Activated CD8-positive, alpha-beta T cell treated with anti-CD3 and anti-CD28 coated beads, Interleukin-2, amount 10 ng/mL, durations not matched to agents 7 days and 5 days (primary cell): ENCODE data around the gene BLTP1. TPM values are rescaled to one million over a fixed set of nuclear protein-coding genes. Genes with fewer than 3 reads are reported as not detected.

ENCODE experiments used
- ATAC-seq: fragments of 150-1000 bp; cut with Tn5 transposase; one replicate; pipeline ENCODE4 v1.10.0; 2021; ENCODE audit warnings: moderate library complexity
- CTCF ChIA-PET: fragments of 350-600 bp; sonication (Branson Sonifier 250); formaldehyde crosslinking; loops from one replicate; lab custom pipeline; 2021; ENCODE audit warnings: antibody characterized with exemption; lab: Charles Lee
- POLR2A ChIA-PET: fragments of 350-600 bp; sonication (Branson Sonifier 250); formaldehyde crosslinking; loops from one replicate; lab custom pipeline; 2021; ENCODE audit warnings: antibody characterized with exemption; lab: Charles Lee
- DNase-seq: peaks from one replicate; pipeline ENCODE4 v3.0.0-alpha.2; 2020
- H3K27ac Mint-ChIP-seq: one replicate; pipeline ENCODE4 v1.8.0; 2021; ENCODE audit warnings: mild to moderate bottlenecking, mixed read lengths
- H3K27me3 Mint-ChIP-seq: one replicate; pipeline ENCODE4 v1.8.0; 2021; ENCODE audit warnings: low read depth, mixed read lengths
- H3K36me3 Mint-ChIP-seq: one replicate; pipeline ENCODE4 v1.8.0; 2021; ENCODE audit warnings: low read depth, mixed read lengths
- H3K4me1 Mint-ChIP-seq: one replicate; pipeline ENCODE4 v1.8.0; 2021; ENCODE audit warnings: low read depth, mixed read lengths
- H3K4me3 Mint-ChIP-seq: one replicate; pipeline ENCODE4 v1.8.0; 2021; ENCODE audit warnings: mild to moderate bottlenecking, mixed read lengths
- H3K9me3 Mint-ChIP-seq: one replicate; pipeline ENCODE4 v1.8.0; 2022; ENCODE audit warnings: mixed read lengths; ENCODE audit not compliant: insufficient read depth
- total RNA-seq, 2 experiments: library from RNA; stranded (reverse); gene quantifications; one replicate each; pipeline ENCODE4 v1.2.3, GENCODE V29; 2021

The BLTP1 gene
- total RNA-seq, 2 experiments from 2014 or later = 34.0 to 35.4 TPM

- Mint-ChIP-seq H3K27me3 (no peaks in the 10 kb centered on the region), H3K4me1 (peaks cover 44% of the 10 kb centered on the region), H3K4me3 (peak overlapping the region; percentile 15), H3K36me3 (peaks cover 33% of the 10 kb centered on the region), H3K27ac (peak overlapping the region; percentile 84), H3K9me3 (peaks cover 27% of the 10 kb centered on the region)
- DNase-seq = peak; percentile 33
- ChIA-PET CTCF (interaction anchor here (0.9 to 2.1 kb wide), 5 partner anchors 14 to 57 kb away, joined by 4 to 7 read pairs (median 4); partner anchors contain the start of gene BLTP1), POLR2A (interaction anchor here (1.1 to 2.0 kb wide), 2 partner anchors 14 to 21 kb away, joined by 3 to 7 read pairs; partner anchors contain the start of gene BLTP1)
- ATAC-seq = peak; percentile 83
These were observed 20.5 kb upstream of the BLTP1 start for GRCh38 chr4:122131562-122132157.

GRCh38 chr4:122132891-122133290 lies 19.2 kb upstream of the BLTP1 start:
- Mint-ChIP-seq H3K27ac (no peak overlapping the region), H3K4me3 (no peak overlapping the region), H3K36me3 (peaks cover 32% of the 10 kb centered on the region), H3K9me3 (peaks cover 26% of the 10 kb centered on the region), H3K27me3 (no peaks in the 10 kb centered on the region), H3K4me1 (peaks cover 44% of the 10 kb centered on the region)
- CTCF ChIA-PET = interaction anchor here (0.6 to 0.8 kb wide), 2 partner anchors 445 kb away, joined by 3 read pairs; no protein-coding TSS in a partner anchor
- ATAC-seq = no peak
- DNase-seq = no peak
- POLR2A ChIA-PET = no interaction called here

DNA sequence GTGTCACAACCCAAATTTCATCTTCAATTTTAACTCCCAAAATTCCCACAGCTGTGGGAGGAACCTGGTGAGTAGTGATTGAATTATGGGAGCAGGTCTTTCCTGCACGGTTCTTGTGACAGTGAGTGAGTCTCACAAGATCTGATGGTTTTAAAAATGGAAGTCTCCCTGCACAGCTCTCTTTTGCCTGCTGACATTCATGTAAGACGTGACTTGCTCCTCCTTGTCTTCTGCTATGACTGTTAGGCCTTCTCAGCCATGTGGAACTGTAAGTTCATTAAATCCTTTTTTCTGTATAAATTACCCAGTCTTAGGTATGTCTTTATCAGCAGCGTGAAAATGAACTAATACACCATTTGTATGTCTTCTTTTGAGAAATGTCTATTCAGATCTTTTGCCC lies 13.0 kb upstream of the BLTP1 start:
- H3K36me3 Mint-ChIP-seq = no peaks in the 10 kb centered on the region
- H3K9me3 Mint-ChIP-seq = no peaks in the 10 kb centered on the region
- H3K27me3 Mint-ChIP-seq = peaks cover 9% of the 10 kb centered on the region
- CTCF ChIA-PET = no interaction called here
- POLR2A ChIA-PET = no interaction called here
- ATAC-seq (no peak), DNase-seq (no peak)
- no peaks in the 10 kb centered on the region for H3K4me1 Mint-ChIP-seq
- no peak overlapping the region for H3K4me3 Mint-ChIP-seq
- no peak overlapping the region for H3K27ac Mint-ChIP-seq

- ChIA-PET CTCF (no interaction called here), POLR2A (no interaction called here)
- Mint-ChIP-seq H3K27ac (no peak overlapping the region), H3K27me3 (peaks cover 11% of the 10 kb centered on the region), H3K4me3 (no peak overlapping the region), H3K36me3 (no peaks in the 10 kb centered on the region), H3K9me3 (no peaks in the 10 kb centered on the region), H3K4me1 (no peaks in the 10 kb centered on the region)
- DNase-seq (no peak), ATAC-seq (no peak)
These were observed 11.3 kb upstream of the BLTP1 start for GRCh38 chr4:122140834-122141233.

DNA sequence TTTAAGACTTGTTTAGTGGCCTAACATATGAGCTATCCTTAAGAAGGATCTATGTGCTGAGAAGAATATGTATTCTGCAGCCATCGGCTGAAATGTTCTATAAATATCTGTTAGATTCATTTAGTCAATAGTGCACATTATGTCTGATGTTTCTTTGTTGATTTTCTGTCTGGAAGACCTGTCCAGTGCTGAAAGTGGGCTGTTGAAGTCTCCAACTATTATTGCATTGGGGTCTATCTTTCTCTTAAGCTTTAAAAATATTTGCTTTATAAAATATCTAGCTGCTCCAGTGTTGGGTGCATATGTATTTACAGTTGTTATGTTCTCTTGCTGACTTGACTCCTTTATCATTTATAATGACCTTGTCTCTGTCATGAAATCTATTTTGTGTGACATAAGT lies 9.4 kb upstream of the BLTP1 start:
- POLR2A ChIA-PET = no interaction called here
- Mint-ChIP-seq H3K36me3 (no peaks in the 10 kb centered on the region), H3K27ac (no peak overlapping the region), H3K4me3 (no peak overlapping the region), H3K9me3 (no peaks in the 10 kb centered on the region), H3K4me1 (no peaks in the 10 kb centered on the region), H3K27me3 (peaks cover 11% of the 10 kb centered on the region)
- ATAC-seq = no peak
- CTCF ChIA-PET = interaction anchor here (0.9 kb wide), 1 partner anchor 8 kb away, joined by 3 read pairs; no protein-coding TSS in a partner anchor
- no peak for DNase-seq

DNA sequence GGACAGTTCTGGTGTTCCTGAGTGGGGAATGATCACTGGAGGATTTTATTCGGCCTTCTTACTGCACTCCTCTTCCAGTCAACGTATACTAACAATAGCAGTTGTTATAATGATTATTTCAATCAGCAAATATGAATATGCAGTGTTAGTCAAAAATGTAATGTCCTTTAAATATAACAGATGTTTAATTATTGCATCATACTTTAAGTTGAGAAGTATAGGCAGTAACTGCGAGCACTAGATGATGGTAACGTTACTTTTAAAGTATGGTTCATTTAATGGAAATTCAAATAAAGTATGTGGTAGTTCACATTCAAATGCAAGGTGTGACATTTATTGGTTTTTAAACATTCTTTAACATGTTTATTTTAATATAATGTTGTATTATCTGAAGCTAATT lies 5.5 kb upstream of the BLTP1 start:
- ATAC-seq = no peak
- no peak for DNase-seq
- CTCF ChIA-PET = interaction anchor here (1.1 kb wide), 1 partner anchor 196 kb away, joined by 3 read pairs; no protein-coding TSS in a partner anchor
- POLR2A ChIA-PET = no interaction called here
- no peaks in the 10 kb centered on the region for H3K36me3 Mint-ChIP-seq
- peaks cover 17% of the 10 kb centered on the region for H3K4me1 Mint-ChIP-seq
- H3K27me3 Mint-ChIP-seq = peaks cover 8% of the 10 kb centered on the region
- H3K4me3 Mint-ChIP-seq = no peak overlapping the region
- H3K27ac Mint-ChIP-seq = no peak overlapping the region
- H3K9me3 Mint-ChIP-seq = no peaks in the 10 kb centered on the region

- H3K4me3 Mint-ChIP-seq = peak overlapping the region; percentile 93
These were observed 1.2 kb upstream of the BLTP1 start for GRCh38 chr4:122150931-122151330.

GRCh38 chr4:122152711-122153226 lies 638 bp downstream of the BLTP1 start:
- H3K4me3 Mint-ChIP-seq = peak overlapping the region; percentile 93
- peaks cover 48% of the 10 kb centered on the region for H3K4me1 Mint-ChIP-seq
- CTCF ChIA-PET = interaction anchor here (1.7 kb wide), 1 partner anchor 22 kb away, joined by 7 read pairs; no protein-coding TSS in a partner anchor
- peaks cover 32% of the 10 kb centered on the region for H3K36me3 Mint-ChIP-seq
- H3K9me3 Mint-ChIP-seq = no peaks in the 10 kb centered on the region
- peak; percentile 56 for ATAC-seq
- DNase-seq = peak; percentile 50
- H3K27ac Mint-ChIP-seq = peak overlapping the region; percentile 79
- POLR2A ChIA-PET = interaction anchor here (0.7 to 2.0 kb wide), 4 partner anchors 9 to 35 kb away, joined by 3 to 7 read pairs (median 4); no protein-coding TSS in a partner anchor
- H3K27me3 Mint-ChIP-seq = no peaks in the 10 kb centered on the region

More at GRCh38 chr4:122150931-122151330, 1.2 kb upstream of the BLTP1 start:
- CTCF ChIA-PET = interaction anchor here (1.0 kb wide), 1 partner anchor 17 kb away, joined by 3 read pairs; no protein-coding TSS in a partner anchor
- ATAC-seq (no peak), DNase-seq (no peak)
- POLR2A ChIA-PET = interaction anchor here (2.0 kb wide), 1 partner anchor 11 kb away, joined by 5 read pairs; no protein-coding TSS in a partner anchor
- H3K27me3 Mint-ChIP-seq = no peaks in the 10 kb centered on the region
- H3K9me3 Mint-ChIP-seq = no peaks in the 10 kb centered on the region
- H3K27ac Mint-ChIP-seq = peak overlapping the region; percentile 95
- peaks cover 14% of the 10 kb centered on the region for H3K36me3 Mint-ChIP-seq
- H3K4me1 Mint-ChIP-seq = peaks cover 34% of the 10 kb centered on the region

- ATAC-seq = no peak
- CTCF ChIA-PET = interaction anchor here (1.2 kb wide), 1 partner anchor 25 kb away, joined by 4 read pairs; no protein-coding TSS in a partner anchor
- Mint-ChIP-seq H3K27me3 (no peaks in the 10 kb centered on the region), H3K9me3 (no peaks in the 10 kb centered on the region), H3K4me3 (no peak overlapping the region), H3K36me3 (peaks cover 37% of the 10 kb centered on the region), H3K27ac (peak overlapping the region; percentile 31), H3K4me1 (peaks cover 29% of the 10 kb centered on the region)
- POLR2A ChIA-PET = no interaction called here
- no peak for DNase-seq
These were observed 4.7 kb downstream of the BLTP1 start for GRCh38 chr4:122156819-122157218.

- Mint-ChIP-seq H3K9me3 (no peaks in the 10 kb centered on the region), H3K4me1 (no peaks in the 10 kb centered on the region), H3K4me3 (no peak overlapping the region)
These were observed 11.2 kb downstream of the BLTP1 start for GRCh38 chr4:122163301-122163700.

GRCh38 chr4:122163767-122164166 lies 11.6 kb downstream of the BLTP1 start:
- H3K27ac Mint-ChIP-seq = no peak overlapping the region
- DNase-seq (no peak), ATAC-seq (no peak)
- H3K27me3 Mint-ChIP-seq = no peaks in the 10 kb centered on the region
- H3K36me3 Mint-ChIP-seq = peaks cover 7% of the 10 kb centered on the region
- H3K9me3 Mint-ChIP-seq = no peaks in the 10 kb centered on the region
- CTCF ChIA-PET = no interaction called here
- no peak overlapping the region for H3K4me3 Mint-ChIP-seq
- POLR2A ChIA-PET = no interaction called here
- H3K4me1 Mint-ChIP-seq = no peaks in the 10 kb centered on the region

More at GRCh38 chr4:122163301-122163700, 11.2 kb downstream of the BLTP1 start:
- H3K36me3 Mint-ChIP-seq = peaks cover 7% of the 10 kb centered on the region
- DNase-seq = no peak
- no peak overlapping the region for H3K27ac Mint-ChIP-seq
- H3K27me3 Mint-ChIP-seq = no peaks in the 10 kb centered on the region
- no peak for ATAC-seq
- ChIA-PET CTCF (no interaction called here), POLR2A (no interaction called here)

- no peak for ATAC-seq
- Mint-ChIP-seq H3K36me3 (peaks cover 3% of the 10 kb centered on the region), H3K27me3 (no peaks in the 10 kb centered on the region), H3K4me3 (no peak overlapping the region), H3K4me1 (no peaks in the 10 kb centered on the region), H3K27ac (no peak overlapping the region), H3K9me3 (no peaks in the 10 kb centered on the region)
- POLR2A ChIA-PET = no interaction called here
- CTCF ChIA-PET = interaction anchor here (1.0 kb wide), 1 partner anchor 10 kb away, joined by 3 read pairs; no protein-coding TSS in a partner anchor
- no peak for DNase-seq
These were observed 15.2 kb downstream of the BLTP1 start for GRCh38 chr4:122167369-122167768.
